Neural cell (in vitro differentiated cells): ENCODE measurements around the gene ANGPTL7. TPM values are rescaled to one million over a fixed set of nuclear protein-coding genes. Genes with fewer than 3 reads are reported as not detected.

Experiments
- H2AFZ ChIP-seq: fragments of 200-600, 300-800 bp; sonication (generic), shearing (Covaris generic); 2 replicates; pipeline ENCODE4 v1.6.0; 2014; ENCODE audit warnings: low read depth, mild to moderate bottlenecking, antibody characterized with exemption, low read length, moderate library complexity
- H3F3A ChIP-seq: fragments of 200-600 bp; shearing (Covaris generic); 2 replicates; pipeline ENCODE4 v1.6.1; 2016; ENCODE audit warnings: mild to moderate bottlenecking, moderate library complexity, mixed read lengths, antibody characterized with exemption, low read length; ENCODE audit not compliant: insufficient read depth, poor library complexity, severe bottlenecking
- H3K27ac ChIP-seq: fragments of 200-600, 300-800 bp; sonication (generic), shearing (Covaris generic); 2 replicates; pipeline ENCODE4 v1.5.1; 2014; ENCODE audit warnings: mild to moderate bottlenecking, low read length, moderate library complexity
- H3K27me3 ChIP-seq: fragments of 300-800, 200-600 bp; sonication (generic), shearing (Covaris generic); 2 replicates; pipeline ENCODE4 v1.6.0; 2014; ENCODE audit warnings: mild to moderate bottlenecking, low read depth, low read length, moderate library complexity; ENCODE audit not compliant: insufficient read depth
- H3K36me3 ChIP-seq: fragments of 300-800, 200-600 bp; sonication (generic), shearing (Covaris generic); 2 replicates; pipeline ENCODE4 v1.5.1; 2014; ENCODE audit warnings: mild to moderate bottlenecking, antibody characterized with exemption, low read length, moderate library complexity; ENCODE audit not compliant: insufficient read depth
- H3K4me2 ChIP-seq: fragments of 300-800, 200-600 bp; sonication (generic), shearing (Covaris generic); 2 replicates; pipeline ENCODE4 v1.6.0; 2014; ENCODE audit warnings: mild to moderate bottlenecking, low read length
- H3K4me3 ChIP-seq: fragments of 300-800, 200-600 bp; sonication (generic), shearing (Covaris generic); 2 replicates; pipeline ENCODE4 v1.5.1; 2014; ENCODE audit warnings: mild to moderate bottlenecking, low read length, moderate library complexity
- H3K79me2 ChIP-seq: fragments of 200-600 bp; shearing (Covaris generic); replicated peaks from 2 replicates; pipeline ENCODE4 v1.6.0; 2014; ENCODE audit warnings: mild to moderate bottlenecking, low read length, moderate library complexity; ENCODE audit not compliant: insufficient read depth
- H3K9ac ChIP-seq: fragments of 300-800, 200-600 bp; sonication (generic), shearing (Covaris generic); 2 replicates; pipeline ENCODE4 v1.6.1; 2016; ENCODE audit warnings: mild to moderate bottlenecking, low read length, mixed read lengths
- H3K9me2 ChIP-seq: fragments of 200-600 bp; shearing (Covaris generic); 2 replicates; pipeline ENCODE4 v1.6.1; 2016; ENCODE audit warnings: mild to moderate bottlenecking, low read length, mixed read lengths; ENCODE audit not compliant: insufficient read depth
- H3K9me3 ChIP-seq: fragments of 200-600, 300-800 bp; sonication (generic), shearing (Covaris generic); 2 replicates; pipeline ENCODE4 v1.6.1; 2016; ENCODE audit warnings: mild to moderate bottlenecking, mixed run types, low read length, moderate library complexity, mixed read lengths
- H4K20me1 ChIP-seq: fragments of 200-600 bp; shearing (Covaris generic); 2 replicates; pipeline ENCODE4 v1.6.1; 2016; ENCODE audit warnings: mild to moderate bottlenecking, mixed run types; ENCODE audit not compliant: insufficient read depth
- CTCF ChIP-seq: fragments of 450-650 bp; IDR thresholded peaks from 2 replicates; pipeline ENCODE4 v1.5.1; 2014; ENCODE audit warnings: antibody characterized with exemption, mild to moderate bottlenecking, moderate library complexity; ENCODE audit not compliant: poor library complexity, severe bottlenecking
- EP300 ChIP-seq: fragments of 450-650 bp; conservative IDR thresholded peaks from 2 replicates; pipeline ENCODE4 v1.6.1; 2014; ENCODE audit warnings: antibody characterized with exemption, mild to moderate bottlenecking, moderate library complexity; ENCODE audit not compliant: poor library complexity, severe bottlenecking
- EZH2 ChIP-seq: fragments of 200-600, 300-800 bp; shearing (Covaris generic), sonication (generic); IDR thresholded peaks from 2 replicates; pipeline ENCODE4 v1.6.1; 2014; ENCODE audit warnings: antibody characterized with exemption, low read length, borderline replicate concordance, mild to moderate bottlenecking; ENCODE audit not compliant: insufficient read depth, poor library complexity, severe bottlenecking
- MXI1 ChIP-seq: fragments of 450-650 bp; conservative IDR thresholded peaks from 2 replicates; pipeline ENCODE4 v1.6.1; 2014; ENCODE audit warnings: antibody characterized with exemption, mild to moderate bottlenecking; ENCODE audit not compliant: poor library complexity, severe bottlenecking
- POLR2AphosphoS5 ChIP-seq: IDR thresholded peaks from 2 replicates; pipeline ENCODE4 v1.6.1; 2012
- RAD21 ChIP-seq: fragments of 450-650 bp; conservative IDR thresholded peaks from 2 replicates; pipeline ENCODE4 v1.6.1; 2014; ENCODE audit warnings: antibody characterized with exemption, mild to moderate bottlenecking, moderate library complexity
- SMC3 ChIP-seq: fragments of 450-650 bp; conservative IDR thresholded peaks from 2 replicates; pipeline ENCODE4 v1.6.1; 2014; ENCODE audit warnings: antibody characterized with exemption, mild to moderate bottlenecking, moderate library complexity; ENCODE audit not compliant: poor library complexity
- TAF1 ChIP-seq: IDR thresholded peaks from 2 replicates; pipeline ENCODE4 v1.6.1; 2012; ENCODE audit warnings: low read depth
- polyA plus RNA-seq: library from polyadenylated mRNA; depleted of rRNA; stranded (reverse); fragments of >200 nt; gene quantifications from 2 replicates; pipeline ENCODE4 v1.2.3, GENCODE V29; 2014
- TF ChIP-seq, protein P1 (sequence below): IDR thresholded peaks from 2 replicates; pipeline ENCODE4 v1.6.1; 2012; ENCODE audit warnings: borderline replicate concordance

ANGPTL7 gene
- polyA plus RNA-seq, 1 donor from 2014 or later = not detected

GRCh38 chr1:11233208-11233607, 44.1 kb downstream of the ANGPTL7 start:
- Histone ChIP-seq H3K27ac (no peak overlapping the region), H2AFZ (no peak overlapping the region), H3K4me3 (no peak overlapping the region), H3K79me2 (no peaks in the 10 kb centered on the region), H3K27me3 (no peaks in the 10 kb centered on the region), H3K9me2 (no peaks in the 10 kb centered on the region), H3K9ac (no peak overlapping the region), H3K9me3 (no peaks in the 10 kb centered on the region), H4K20me1 (no peaks in the 10 kb centered on the region), H3K4me2 (no peak overlapping the region), H3F3A (no peaks in the 10 kb centered on the region), H3K36me3 (peaks cover 7% of the 10 kb centered on the region)
- TF ChIP-seq, protein P1, sequence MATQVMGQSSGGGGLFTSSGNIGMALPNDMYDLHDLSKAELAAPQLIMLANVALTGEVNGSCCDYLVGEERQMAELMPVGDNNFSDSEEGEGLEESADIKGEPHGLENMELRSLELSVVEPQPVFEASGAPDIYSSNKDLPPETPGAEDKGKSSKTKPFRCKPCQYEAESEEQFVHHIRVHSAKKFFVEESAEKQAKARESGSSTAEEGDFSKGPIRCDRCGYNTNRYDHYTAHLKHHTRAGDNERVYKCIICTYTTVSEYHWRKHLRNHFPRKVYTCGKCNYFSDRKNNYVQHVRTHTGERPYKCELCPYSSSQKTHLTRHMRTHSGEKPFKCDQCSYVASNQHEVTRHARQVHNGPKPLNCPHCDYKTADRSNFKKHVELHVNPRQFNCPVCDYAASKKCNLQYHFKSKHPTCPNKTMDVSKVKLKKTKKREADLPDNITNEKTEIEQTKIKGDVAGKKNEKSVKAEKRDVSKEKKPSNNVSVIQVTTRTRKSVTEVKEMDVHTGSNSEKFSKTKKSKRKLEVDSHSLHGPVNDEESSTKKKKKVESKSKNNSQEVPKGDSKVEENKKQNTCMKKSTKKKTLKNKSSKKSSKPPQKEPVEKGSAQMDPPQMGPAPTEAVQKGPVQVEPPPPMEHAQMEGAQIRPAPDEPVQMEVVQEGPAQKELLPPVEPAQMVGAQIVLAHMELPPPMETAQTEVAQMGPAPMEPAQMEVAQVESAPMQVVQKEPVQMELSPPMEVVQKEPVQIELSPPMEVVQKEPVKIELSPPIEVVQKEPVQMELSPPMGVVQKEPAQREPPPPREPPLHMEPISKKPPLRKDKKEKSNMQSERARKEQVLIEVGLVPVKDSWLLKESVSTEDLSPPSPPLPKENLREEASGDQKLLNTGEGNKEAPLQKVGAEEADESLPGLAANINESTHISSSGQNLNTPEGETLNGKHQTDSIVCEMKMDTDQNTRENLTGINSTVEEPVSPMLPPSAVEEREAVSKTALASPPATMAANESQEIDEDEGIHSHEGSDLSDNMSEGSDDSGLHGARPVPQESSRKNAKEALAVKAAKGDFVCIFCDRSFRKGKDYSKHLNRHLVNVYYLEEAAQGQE = no peak
- TF ChIP-seq EP300 = no peak
- no peak for TF ChIP-seq RAD21
- no peak for TF ChIP-seq POLR2AphosphoS5
- TF ChIP-seq EZH2 = no peak
- TF ChIP-seq CTCF = no peak

DNA sequence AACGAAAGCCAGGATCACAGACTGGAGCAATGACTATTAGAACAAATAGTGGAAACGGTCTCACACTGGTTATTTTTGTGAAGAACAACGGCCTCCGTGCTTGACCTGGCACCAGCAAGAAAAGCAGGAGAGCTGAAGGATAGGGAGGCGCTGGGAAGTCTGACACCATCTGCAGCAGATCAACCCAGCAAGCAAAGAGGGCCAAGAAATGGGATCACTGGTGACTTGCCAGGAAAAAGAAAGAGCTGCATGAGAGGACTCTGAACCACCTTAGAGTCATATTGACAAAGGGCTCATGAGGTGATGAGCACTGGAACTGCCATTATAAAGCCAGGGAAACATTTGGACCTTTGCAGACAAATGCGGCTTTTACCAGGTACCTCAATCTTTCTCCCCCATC, 48.2 kb downstream of the ANGPTL7 start:
- H3K9ac ChIP-seq = no peak overlapping the region
- H4K20me1 ChIP-seq = no peaks in the 10 kb centered on the region
- peaks cover 11% of the 10 kb centered on the region for H3K36me3 ChIP-seq
- no peaks in the 10 kb centered on the region for H3F3A ChIP-seq
- no peaks in the 10 kb centered on the region for H3K79me2 ChIP-seq
- H3K9me3 ChIP-seq = no peaks in the 10 kb centered on the region
- TF ChIP-seq EP300 (no peak), SMC3 (no peak), CTCF (no peak), MXI1 (no peak), EZH2 (no peak), POLR2AphosphoS5 (no peak), TAF1 (no peak), RAD21 (no peak)
- TF ChIP-seq, protein P1 = no peak
- H3K4me3 ChIP-seq = no peak overlapping the region
- no peak overlapping the region for H2AFZ ChIP-seq
- H3K4me2 ChIP-seq = no peak overlapping the region
- H3K27ac ChIP-seq = no peak overlapping the region
- no peaks in the 10 kb centered on the region for H3K27me3 ChIP-seq
- H3K9me2 ChIP-seq = no peaks in the 10 kb centered on the region
